ENCODE measurements around the gene RIN3. TPM values are rescaled to one million over a fixed set of nuclear protein-coding genes. Genes with fewer than 3 reads are reported as not detected.

The RIN3 gene
- total RNA-seq, 4 donors from 2014 or later = 15.4 to 53.6 (median 39.7) TPM

DNA sequence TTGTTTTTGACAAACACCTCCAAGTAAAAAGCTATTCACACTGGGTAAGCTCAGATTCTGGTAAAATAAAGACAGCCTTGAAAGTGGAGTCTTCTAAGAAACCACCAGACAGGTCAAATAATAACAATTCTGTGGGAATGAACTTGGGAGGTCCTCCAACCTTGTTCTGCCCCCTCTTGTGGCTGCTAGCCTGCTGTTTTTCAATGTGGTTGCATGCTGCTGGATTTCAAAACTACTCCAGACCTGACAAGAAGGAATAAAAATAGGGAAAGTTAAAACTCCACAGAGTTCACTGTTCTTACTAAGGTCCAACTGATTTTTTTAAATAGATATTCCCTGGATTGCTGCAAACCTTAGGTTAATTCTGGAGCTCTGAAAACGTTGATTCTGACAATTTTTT lies 32.2 kb upstream of the RIN3 start:
- H3K4me3 ChIP-seq = no peak overlapping the region
- no peaks in the 10 kb centered on the region for H3K27me3 ChIP-seq
- no peak for DNase-seq
- no peaks in the 10 kb centered on the region for H3K9me3 ChIP-seq
- H3K4me1 ChIP-seq = no peaks in the 10 kb centered on the region
- TF ChIP-seq POLR2A (IDR thresholded peaks at IDR 0.05) = no peak
- H3K27ac ChIP-seq = no peak overlapping the region
- no peaks in the 10 kb centered on the region for H3K36me3 ChIP-seq

DNA sequence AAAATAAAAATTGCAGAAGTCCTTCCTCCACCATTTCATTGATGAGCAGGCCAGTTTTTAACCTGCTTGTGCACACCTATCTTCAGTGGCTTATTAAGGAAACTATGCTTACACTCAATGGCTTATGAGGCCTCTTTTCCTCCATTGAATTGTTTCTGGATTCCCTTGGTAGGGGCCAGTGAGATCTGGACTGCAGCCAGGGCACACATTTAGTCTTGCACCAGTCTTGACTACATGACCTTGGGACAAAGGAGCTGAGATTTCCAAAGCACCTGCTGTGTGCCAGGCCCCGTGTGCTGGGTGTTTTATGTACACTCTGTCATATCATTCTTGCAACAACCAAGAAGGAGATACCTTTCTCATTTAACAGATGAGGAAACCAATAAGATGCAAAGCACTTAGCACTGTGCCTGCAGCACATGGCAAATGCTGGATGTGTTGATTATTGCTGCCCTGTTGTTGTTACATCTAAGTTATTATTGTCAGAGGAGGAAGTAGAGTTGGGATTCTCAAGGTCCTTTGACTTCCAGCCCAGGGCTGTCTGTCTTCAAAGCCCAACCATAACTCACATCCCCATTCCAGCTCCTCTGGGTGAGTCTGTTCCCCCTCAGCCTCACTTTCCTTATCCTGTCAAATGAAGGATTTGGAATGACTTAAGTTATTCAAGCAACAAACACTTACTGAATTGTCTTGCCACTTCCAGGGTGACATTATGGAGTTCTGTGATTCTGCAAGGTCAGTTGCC lies 31.6 kb upstream of the RIN3 start:
- no peak overlapping the region for H3K4me3 ChIP-seq
- no peak for TF ChIP-seq POLR2A (IDR thresholded peaks at IDR 0.05)
- TF ChIP-seq, protein P1, sequence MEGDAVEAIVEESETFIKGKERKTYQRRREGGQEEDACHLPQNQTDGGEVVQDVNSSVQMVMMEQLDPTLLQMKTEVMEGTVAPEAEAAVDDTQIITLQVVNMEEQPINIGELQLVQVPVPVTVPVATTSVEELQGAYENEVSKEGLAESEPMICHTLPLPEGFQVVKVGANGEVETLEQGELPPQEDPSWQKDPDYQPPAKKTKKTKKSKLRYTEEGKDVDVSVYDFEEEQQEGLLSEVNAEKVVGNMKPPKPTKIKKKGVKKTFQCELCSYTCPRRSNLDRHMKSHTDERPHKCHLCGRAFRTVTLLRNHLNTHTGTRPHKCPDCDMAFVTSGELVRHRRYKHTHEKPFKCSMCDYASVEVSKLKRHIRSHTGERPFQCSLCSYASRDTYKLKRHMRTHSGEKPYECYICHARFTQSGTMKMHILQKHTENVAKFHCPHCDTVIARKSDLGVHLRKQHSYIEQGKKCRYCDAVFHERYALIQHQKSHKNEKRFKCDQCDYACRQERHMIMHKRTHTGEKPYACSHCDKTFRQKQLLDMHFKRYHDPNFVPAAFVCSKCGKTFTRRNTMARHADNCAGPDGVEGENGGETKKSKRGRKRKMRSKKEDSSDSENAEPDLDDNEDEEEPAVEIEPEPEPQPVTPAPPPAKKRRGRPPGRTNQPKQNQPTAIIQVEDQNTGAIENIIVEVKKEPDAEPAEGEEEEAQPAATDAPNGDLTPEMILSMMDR (IDR thresholded peaks at IDR 0.05) = no peak
- H3K4me1 ChIP-seq = no peaks in the 10 kb centered on the region
- no peaks in the 10 kb centered on the region for H3K9me3 ChIP-seq
- H3K27ac ChIP-seq = no peak overlapping the region
- no peaks in the 10 kb centered on the region for H3K27me3 ChIP-seq
- H3K36me3 ChIP-seq = no peaks in the 10 kb centered on the region
- DNase-seq = no peak

DNA sequence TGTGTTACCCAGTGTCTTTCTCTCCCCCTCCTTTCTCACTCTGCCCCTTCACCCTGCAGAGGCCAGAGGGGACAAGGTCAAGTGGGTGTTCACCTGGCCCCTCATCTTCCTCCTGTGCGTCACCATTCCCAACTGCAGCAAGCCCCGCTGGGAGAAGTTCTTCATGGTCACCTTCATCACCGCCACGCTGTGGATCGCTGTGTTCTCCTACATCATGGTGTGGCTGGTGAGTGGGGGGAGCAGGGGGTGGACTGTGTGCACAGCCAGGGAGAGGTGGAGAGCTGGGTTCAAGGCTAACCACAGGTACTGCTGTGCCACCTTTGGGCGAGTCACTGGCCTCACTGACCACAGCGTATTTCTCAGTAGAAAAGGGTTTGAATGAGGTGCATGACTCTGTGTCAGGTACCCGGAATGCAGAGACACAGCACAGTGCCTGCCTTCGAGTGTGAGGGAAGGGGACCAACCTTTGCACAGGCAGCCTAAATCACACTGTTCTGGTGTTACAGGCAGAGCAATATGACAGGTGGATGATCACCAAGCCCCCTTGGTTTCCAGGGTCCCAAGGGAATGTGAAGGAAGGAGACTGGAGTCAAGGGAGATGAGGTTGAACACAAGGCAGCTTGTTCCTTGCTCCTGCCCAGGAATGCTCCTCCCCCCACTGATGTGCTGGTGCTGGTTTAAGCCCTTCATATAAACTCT lies 30.8 kb upstream of the RIN3 start:
- DNase-seq = no peak
- no peak overlapping the region for H3K4me3 ChIP-seq

DNA sequence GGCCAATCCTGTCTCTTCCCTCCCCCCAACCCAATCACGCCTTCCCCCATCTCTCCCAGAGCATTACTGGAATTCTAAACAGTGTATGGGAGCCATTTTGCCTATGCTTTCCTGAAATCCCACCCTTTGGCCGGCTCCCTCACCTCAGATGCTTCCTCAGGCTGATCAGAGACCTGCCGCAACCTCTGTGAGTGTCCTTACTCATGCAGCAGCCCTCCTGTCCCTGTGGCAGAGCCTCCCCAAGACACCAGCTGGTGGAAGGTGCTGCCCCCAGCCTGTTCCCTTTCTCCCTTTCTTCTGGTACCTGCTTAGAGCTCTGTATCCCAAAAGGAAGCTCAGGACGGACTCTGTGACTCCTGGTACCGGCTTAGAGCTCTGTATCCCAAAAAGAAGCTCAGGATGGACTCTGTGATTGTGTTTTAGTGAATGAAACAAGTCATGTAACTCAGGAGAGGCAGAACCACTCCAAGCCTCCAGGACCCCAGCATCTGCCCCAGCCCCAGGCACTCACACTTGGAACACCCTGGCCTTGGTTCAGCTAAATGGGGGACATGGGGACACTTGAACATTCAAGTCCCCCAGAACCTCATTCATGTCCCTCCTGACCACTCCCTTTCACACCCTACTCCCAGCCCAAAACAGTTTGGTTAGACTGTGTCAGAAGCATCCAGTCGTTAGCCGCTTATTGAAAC lies 29.3 kb upstream of the RIN3 start:
- Histone ChIP-seq H3K9me3 (no peaks in the 10 kb centered on the region), H3K4me1 (no peaks in the 10 kb centered on the region), H3K36me3 (no peaks in the 10 kb centered on the region), H3K27me3 (no peaks in the 10 kb centered on the region), H3K4me3 (no peak overlapping the region), H3K27ac (no peak overlapping the region)
- no peak for TF ChIP-seq POLR2A (IDR thresholded peaks at IDR 0.05)
- TF ChIP-seq, protein P1 (IDR thresholded peaks at IDR 0.05) = no peak
- no peak for DNase-seq

More for the DNA sequence above, 30.8 kb upstream of the RIN3 start:
- no peaks in the 10 kb centered on the region for H3K27me3 ChIP-seq
- H3K9me3 ChIP-seq = no peaks in the 10 kb centered on the region
- no peaks in the 10 kb centered on the region for H3K4me1 ChIP-seq
- no peak overlapping the region for H3K27ac ChIP-seq
- no peaks in the 10 kb centered on the region for H3K36me3 ChIP-seq
- TF ChIP-seq, protein P1 (IDR thresholded peaks at IDR 0.05) = no peak
- no peak for TF ChIP-seq POLR2A (IDR thresholded peaks at IDR 0.05)

DNA sequence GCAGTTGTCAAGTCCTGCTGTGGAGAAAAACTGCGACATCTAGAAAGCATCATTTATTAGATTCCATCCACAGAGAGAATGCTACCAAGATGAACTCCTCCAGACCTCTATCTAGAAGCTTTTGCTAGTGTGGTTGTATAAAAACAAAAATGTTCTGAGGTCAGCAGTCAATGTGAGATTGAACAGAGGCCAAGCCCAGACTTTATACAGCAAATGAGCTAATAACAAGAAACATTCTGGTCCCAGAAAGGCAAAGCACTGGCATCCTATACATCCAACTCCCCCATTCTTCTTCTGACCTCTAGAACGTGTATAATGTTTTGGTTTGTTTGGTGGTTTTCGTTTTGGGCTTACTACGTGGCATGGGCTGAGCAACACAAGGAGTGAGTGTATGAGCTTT lies 26.7 kb upstream of the RIN3 start:
- no peak for DNase-seq
- no peaks in the 10 kb centered on the region for H3K4me1 ChIP-seq
- TF ChIP-seq POLR2A (IDR thresholded peaks at IDR 0.05) = no peak
- TF ChIP-seq, protein P1 (IDR thresholded peaks at IDR 0.05) = no peak

More for the DNA sequence above, 26.7 kb upstream of the RIN3 start:
- H3K27me3 ChIP-seq = no peaks in the 10 kb centered on the region
- no peak overlapping the region for H3K4me3 ChIP-seq
- H3K9me3 ChIP-seq = no peaks in the 10 kb centered on the region
- no peak overlapping the region for H3K27ac ChIP-seq
- no peaks in the 10 kb centered on the region for H3K36me3 ChIP-seq

All from Peyer's patch (tissue), 4 donors.